OCI-M1 (cell line): ENCODE measurements around the gene SCART1.
"Not testable (repeated sequence)": the region's sequence is repeated elsewhere in the genome, so short reads cannot be mapped to it uniquely, and the experiment has no call there.

Source experiments
- DNase-seq: peaks from one replicate; lab custom pipeline; 2025; lab: John Stamatoyannopoulos, UW

The SCART1 gene

DNA sequence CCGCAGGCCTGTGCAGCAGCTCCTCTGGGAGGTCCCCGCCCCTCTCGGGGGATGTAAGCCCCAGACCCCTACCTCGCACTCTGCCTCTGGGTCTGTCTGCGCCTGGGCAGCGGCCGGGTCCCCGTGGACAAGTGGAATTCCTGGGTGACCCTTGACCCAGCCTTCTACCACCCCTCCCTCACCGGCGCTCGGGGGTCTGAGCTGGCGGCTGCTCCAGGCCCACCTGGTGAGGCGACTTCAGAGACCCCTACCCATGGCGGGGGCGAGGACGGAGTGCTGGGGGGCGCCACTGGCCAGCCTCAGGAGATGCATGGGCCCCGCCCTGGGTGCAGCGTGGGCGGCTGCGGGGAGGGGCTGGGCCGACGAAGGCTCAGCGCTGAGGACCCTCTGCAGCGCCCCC, 21.0 kb upstream of the SCART1 start:
- not testable (repeated sequence) for DNase-seq

DNA sequence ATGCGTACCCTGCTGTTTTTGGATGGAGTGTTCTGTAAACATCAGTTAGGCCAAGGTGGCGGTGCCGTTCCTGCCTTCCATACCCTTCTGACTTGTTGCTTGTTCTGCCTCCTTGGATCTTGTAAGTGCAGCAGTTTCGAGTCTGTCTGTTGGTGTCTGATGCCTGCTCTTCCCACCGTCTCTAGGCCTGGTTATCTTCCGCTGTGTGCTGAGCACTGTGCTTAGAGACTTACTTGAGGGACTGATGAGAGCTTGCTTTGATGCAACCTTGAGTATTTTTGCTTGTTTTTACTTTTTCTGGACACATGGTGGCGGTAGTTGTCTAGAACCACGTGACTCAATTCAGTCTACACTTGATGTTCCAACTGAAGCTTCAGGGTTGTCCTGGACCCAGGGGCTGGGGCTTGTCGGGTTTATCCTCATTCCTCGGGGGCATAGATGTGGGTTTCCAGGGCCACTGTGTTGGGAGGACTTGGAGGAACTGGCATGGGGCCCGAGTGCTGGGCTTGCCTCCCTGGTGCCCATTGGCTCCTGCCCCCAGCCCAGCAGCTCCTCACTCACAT, 15.0 kb upstream of the SCART1 start:
- peak; percentile 81 for DNase-seq

DNA sequence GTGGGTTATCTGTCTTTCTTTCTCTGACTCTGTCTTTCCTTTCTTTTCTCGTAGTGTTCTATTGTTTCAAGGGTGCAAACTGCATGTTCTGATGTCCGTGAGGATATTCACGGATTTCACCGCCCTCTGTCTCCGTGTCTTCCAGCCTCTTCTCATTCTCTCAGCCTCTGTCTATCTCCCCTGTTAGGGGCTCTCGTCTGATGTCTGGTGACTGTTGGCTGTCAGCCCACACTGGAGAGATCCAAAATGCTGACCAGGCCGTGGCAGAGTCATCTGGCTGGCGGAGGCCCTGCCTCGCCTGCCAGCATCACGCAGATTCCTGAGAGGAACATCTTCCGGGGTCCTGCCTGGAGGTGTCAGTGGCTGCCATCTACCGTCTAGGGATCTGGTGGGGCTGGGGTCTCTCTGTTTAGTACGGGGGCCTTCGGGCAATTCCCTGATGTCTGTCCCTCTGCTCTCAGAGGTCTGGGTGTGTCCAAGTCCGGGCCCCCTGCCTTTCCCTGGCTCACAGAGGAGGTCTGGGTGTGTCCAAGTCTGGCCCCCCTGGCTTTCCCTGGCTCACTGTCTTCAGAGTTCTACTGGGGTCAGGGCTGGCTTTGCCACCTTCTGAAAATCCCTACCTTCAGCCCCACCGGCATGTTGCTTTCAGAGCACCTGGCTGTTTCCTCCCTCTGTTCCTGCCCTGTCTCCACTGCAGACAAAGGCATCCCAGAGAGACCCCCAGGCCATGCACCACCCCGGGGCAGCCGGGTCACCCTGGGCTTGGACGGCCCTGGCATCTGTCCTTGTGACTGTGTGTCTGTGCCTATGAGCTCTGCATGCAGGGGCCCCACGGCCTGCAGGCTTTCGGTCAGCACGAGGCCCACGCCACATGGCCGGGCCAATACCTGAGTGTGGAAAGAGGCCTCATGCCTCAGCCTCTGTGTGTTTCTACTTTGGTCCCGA, 14.0 kb upstream of the SCART1 start:
- no peak for DNase-seq

DNA sequence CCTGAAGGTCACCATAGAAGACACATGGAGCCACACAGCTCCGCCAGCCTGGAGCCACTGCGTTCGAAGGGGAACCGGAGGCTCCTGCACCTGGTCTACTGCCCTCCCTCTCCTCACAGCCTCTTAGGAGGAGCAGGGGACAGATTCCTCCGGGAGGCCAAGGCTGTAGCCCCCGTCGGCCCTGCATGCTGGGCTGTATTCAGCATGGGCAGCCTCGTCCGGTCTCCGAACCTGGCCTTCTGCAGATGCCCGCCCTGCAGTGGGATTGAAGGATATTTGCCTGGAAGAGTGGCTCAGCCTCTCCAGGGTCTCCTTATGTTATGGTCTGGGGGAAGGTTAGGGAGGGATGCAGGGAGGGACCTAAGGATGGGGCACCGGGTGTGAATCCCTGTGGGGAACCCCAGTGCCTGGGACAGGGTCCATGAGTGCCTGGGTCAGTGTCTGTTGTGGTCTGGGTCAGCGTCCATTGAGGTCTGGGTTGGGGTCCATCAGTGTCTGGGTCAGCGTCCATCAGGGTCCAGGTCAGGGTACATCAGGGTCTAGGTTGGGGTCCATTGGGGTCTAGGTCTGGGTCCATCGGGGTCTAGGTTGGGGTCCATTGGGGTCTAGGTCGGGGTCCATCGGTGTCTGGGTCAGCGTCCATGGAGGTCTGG, 13.0 kb upstream of the SCART1 start:
- DNase-seq = no peak

DNA sequence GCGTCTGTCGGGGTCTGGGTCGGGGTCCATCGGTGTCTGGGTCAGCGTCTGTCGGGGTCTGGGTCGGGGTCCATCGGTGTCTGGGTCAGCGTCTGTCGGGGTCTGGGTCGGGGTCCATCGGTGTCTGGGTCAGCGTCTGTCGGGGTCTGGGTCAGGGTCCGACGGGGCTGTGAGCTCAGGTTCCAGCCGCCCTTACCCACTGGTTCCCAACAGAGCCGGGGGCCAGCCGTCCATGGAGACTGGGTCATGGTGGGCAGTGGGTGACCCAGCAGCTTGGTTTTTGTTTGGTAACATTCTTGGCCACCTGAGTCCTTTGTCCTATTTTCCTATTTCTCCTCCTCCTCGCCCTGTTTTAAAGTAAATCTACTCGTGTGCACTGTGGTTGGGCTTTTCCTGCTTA, 12.4 kb upstream of the SCART1 start:
- not testable (repeated sequence) for DNase-seq

DNA sequence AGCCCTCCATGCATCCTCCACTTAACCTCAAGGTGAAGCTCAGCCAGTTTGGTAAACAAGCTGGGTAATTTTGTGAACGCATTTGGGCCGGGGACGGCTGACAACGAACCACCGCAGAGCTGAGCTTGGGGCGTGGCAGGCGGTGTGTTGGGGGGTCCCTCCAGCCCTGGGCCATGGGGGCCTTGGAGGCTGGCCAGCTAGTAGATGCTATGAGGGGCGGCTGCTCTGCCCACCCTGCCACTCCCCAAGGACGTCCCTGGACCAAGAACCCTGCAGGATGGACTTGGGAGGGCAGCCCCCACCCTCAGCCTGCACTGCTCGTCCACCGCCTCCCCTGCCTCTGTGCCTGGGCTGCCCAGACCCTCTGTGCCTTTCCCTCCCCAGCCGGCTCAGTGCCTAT, 12.0 kb upstream of the SCART1 start:
- no peak for DNase-seq

DNA sequence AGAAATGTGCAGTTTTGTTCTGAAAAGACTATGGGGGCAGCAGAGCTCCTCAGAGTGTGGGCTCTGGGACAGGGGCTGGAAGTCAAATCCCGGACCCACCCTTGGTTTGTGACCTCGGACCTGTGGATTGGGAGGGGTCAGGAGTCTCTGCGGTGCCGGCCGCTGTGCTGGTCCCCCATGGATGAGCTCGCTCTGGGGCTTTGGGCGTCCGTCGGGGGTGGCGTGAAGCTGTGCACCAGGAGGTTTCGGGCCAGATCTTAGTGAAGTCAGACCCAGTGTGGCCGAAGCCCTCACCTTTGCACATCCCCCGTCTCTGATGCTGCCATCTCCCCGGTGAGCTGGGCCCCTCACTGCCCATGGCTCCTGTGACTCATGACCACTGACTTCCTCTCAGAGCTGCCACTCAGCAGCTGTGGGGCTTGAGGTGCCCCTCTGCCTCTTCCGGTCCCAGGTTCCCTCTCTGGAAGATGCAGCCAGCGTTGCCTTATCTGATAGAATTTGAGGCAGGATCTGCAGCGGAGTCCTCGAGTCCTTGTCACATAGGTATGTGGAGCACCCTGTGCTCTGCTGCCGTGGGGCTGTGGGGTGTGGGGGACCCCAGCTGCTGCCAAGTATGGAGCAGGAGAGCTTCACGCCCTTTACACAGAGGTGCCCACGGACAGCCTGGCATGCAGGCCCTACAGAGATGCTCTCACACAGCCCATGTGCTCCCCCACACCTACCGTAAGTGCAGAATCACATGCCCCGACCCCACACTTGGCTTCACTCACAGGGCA, 11.4 kb upstream of the SCART1 start:
- no peak for DNase-seq

DNA sequence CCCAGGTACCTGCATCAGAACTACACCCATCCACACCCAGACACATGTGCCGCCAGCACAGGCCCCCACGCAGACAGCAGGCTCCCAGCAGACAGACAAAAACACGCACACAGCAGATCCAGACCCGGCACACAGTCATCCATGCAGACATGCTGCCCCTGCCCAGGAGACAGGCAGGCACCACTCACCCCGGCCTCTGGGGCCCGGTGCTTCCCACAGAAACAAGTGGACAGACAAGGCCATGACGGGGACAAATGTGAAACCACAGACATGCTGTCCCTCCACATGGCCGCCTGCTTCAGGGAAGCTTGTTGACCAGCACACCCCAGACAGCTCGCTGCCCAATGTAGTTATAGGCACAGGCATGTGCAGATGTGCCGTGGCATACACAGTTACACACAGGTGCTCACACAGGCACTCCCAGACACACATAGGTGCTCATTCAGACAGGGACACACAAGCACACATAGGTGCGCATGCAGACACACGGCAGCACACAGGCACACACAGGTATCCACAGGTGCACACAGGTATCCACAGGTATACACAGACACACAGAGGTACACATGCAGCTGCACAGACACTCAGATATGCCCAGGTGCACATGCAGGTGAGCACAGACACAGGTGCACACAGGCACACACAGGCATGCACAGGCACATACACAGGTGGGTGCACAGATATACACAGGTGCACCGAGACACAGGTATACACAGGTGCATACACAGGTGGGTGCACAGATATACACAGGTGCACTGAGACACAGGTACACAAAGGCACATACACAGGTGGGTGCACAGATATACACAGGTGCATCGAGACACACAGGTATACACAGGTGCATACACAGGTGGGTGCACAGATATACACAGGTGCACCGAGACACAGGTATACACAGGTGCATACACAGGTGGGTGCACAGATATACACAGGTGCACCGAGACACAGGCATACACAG, 10.5 kb upstream of the SCART1 start:
- DNase-seq = no peak

DNA sequence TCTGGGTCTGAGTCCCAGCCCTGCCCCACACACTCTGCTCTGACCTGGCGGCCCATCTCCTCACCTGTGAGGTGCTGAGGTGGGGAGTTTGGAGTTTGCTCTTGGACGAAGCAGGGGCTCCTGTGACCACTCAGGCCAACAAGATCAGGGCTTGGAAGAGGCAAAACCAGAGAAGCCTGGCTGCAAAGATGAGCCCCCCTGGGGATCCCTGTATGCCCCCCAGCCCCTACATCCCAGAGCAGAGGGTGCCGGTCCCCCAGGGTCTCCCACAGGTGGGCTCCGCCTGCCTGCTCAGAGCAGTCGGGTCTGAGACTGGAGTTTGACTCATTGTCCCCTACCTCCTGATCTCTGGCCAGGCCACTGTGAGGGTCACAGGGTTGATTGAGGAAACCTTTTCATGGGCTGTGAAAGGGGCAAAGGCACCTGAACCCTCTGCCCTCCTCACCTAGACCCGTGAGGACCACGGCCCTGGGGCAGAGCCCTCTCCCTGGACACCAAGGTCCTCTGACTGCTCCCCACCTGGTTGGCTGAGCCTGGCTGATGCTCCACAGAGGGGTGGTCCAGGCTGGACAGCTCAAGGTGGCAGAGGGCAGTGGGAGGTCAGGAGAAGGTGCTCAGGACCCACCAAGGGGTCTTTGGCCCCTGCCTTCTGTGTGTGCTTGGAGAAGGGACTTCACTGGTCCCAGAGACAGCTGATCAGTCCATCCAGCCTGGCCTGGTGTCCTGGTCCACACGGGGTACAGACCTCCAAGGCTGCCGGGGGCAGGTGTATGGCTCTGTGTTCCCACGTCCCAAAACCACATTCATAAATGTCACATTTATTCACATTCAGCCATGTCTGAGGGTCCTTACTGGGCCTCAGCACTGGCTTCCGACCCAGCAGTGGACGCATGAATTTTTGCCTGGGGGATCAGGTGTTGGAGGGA, 9.1 kb upstream of the SCART1 start:
- DNase-seq = no peak

DNA sequence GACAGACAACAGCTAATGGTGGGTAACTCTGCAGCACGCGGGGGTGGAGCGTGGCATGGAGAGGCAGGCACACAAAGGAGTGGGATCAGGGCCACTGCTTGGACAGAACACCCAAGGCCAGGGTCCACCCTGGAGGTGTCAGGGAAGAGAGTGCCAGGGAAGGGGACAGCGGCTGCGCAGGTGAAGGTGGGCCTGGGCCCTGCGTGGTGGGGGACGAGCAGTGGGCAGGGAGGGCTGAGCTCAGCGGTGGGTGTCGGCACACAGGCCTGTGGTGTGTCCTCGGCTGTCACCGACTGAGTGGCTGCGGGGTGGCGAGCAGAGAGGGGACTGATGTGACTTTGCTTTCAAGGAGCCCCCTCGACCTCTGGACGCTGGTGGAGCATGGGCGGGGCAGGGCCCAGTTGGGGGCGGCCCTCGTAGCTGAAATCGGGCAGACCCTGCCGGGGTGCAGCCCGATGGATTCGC, 8.4 kb upstream of the SCART1 start:
- no peak for DNase-seq

DNA sequence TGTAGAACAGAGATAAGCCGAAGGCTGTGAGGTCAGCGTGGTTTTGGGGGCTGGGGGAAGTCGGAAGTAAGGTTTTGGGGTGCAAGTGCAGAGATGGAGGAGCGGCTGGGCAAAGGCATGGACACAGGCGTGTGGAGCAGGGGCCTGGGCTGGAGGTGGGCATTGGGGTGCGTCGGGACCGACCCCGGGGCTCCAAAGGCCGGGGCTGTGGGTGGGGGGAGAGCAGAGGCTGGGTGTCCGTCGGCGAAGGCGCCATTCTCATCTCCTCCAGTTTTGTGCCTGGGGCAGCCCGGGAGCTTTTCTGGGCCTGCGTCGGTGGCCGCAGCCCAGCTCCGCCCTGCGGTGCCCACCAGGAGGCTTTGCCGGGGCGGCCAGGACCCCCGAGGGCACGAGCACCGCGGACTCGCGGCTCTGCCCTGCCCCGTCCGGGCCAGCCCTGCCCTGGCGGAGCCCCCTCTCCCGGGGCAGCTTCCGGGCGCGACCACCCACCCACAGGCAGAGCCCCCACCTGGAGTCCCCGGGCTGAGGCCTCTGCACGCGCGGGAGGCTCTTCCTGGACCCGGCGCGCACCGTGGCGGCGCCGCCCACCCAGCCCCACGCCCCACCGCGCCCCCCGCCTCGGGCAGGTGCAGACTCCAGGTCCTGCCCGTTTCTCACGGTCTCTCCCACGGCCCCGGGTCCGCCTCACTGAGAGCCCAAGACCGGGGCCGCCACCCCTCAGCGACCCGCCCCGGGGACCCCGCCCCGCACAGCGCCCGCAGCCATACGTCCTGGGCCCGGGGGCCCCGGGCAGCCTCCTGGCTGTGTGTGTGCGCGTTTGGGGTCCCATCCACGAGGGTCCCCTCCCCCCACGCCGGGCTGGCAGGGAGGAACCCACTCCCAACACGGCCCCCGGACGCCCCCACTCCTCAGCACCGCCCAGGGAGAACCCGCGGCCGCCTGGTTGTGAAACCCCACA, 7.7 kb upstream of the SCART1 start:
- DNase-seq = no peak

DNA sequence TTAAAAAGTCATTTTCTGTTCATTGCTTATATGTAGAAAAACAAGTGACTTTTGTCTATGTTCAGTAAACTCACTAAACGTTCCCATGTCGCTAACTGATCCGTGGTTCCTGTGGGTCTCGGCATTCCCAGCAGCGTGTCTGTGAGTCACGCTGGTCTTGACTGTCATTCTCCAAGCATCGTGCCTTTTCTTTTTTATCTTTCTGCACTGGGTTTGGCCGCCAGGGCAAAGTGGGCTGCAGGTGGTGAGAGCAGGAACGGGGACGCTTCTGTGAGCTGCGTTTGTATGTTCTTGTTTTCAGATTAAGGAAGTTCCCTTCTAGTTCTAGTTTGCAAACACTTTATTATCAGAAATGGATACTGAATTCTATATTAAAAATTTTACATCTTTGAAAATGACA, 6.8 kb upstream of the SCART1 start:
- DNase-seq = no peak

DNA sequence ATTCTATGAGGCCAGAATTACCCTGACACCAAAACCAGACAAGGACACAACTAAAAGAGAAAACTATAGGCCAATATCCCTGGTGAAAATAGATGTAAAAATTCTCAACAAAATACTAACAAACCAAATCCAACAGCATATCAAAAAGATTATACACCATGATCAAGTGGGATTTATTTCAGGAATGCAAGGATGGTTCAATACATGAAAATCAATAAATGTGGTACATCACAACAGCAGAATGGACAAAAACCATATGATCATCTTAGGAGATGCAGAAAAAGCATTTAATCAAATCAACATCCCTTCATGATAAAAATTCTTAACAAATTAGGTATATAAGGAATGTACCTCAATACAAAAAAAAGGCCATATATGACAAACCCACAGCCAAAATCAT, 5.6 kb upstream of the SCART1 start:
- DNase-seq = no peak

DNA sequence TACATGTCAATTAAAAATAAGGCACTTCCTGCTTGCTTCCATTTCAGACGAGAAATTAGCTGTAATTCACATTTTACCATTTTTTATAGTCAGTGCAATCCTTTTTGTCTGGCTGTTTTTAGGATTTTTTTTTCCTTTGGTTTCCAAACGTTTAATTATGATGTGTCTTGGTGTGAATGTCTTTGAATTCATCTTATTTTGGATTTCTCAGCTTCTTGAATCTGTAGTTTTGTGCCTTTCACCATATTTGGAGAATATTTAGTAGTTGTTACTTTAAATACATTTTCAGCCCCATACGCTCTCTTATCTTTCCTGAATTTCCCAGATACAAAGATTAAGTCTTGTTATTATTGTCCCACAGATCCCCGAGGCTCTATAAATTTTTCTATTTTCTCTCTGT, 2.4 kb upstream of the SCART1 start:
- DNase-seq = no peak

DNA sequence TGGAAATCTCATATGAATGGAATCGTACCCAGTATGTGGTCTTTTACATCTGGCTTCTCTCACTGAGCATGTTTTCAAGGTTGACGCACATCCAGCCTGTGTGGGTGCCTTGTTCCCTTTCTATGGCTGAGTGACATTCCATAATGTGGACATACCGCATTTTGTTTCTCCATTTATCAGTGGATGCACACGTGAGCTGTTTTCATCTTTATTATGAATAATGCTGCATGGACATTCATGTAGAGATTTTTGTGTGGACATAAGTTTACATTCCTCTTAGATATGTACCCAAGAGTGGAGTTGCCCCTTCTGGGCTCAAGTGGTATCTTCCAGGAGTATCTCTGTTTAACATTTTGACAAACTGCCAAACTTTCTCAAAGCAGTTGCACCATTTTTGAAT, 1.3 kb upstream of the SCART1 start:
- no peak for DNase-seq

DNA sequence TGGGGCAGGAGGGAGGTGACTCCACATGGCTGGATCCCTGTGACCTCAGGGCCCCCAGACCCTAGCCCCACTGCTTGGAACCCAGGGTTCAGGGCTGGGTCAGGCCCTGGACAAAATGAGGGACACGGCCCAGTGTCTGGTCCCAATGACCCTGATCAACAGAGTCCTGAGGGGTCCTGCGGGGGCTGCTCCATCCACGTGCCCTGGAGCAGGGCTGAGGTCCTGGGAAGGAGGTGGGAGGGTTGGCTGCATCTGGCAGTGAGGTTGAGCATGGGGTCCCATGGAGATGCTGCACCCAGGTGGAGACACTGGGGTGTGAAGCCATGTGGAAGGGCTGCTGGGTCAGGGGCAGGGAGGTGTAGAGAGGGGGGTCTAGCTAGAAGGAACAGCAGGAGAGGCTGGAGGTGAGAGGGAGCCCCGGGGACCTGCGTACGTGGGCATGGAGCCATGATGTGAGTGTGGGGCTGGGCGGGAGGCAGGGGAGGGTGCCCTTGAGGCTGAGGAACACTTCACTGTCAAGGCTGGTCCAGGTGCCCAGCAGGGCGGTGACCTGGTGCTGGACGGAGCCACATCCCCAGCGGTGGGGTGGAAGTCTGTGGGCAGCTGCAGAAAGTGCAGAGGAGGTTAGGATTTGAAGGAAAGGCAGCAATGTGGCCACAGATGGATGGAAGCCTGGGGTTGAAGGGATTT, 604 bp downstream of the SCART1 start:
- no peak for DNase-seq

DNA sequence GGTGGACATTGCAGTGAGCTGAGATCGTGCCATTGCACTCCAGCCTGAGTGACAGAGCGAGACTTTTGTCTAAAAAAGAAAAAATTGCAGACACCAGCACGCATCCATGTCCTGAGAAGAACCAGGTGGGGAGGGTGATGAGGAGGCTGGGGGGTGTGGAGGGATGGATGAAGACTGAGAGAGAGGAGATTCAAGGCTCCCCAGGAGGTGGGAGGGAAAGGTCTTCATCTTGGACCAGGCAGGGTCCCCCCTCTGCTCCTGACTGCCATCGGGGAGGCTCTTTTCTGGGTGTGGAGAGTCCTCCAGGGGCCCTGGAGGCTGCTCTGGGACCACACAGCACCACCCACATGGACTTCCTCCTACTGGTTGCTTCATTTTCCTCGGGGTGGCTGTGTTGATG, 1.5 kb downstream of the SCART1 start:
- DNase-seq = no peak

DNA sequence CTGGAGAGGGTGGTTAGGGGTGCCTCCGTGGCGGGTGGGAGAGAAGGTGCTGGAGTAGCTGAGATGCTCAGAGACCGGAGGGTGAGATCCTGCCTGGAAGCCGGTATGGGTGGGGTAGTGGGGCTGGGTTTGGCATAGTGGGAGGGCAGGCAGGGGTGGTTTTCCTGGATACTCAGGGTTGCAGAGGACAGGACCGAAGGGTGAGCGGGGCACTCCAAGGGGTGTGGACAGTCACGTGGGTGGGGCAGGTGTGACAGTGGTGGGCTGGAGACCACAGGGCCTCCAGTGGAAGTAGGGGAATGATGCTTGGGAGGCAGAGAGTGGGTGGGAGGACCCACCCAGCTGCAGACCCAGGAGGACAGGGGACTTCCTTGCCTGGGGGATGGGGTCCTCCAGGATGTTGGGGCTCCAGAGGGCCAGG, 1.9 kb downstream of the SCART1 start:
- no peak for DNase-seq
